Memory B cell (primary cell): Measurements from ENCODE around the gene ARL8B.
"Not testable (repeated sequence)": the region's sequence is repeated elsewhere in the genome, so short reads cannot be mapped to it uniquely, and the experiment has no call there.

Experiments used
- ATAC-seq: fragments of 150-1000 bp; cut with Tn5 transposase; 2 replicates; pipeline ENCODE4 v1.10.0; 2021; ENCODE audit warnings: low read depth, mild to moderate bottlenecking, moderate library complexity
- DNase-seq, 2 donors: peaks; one replicate each; pipeline ENCODE4 v3.0.0; 2022; ENCODE audit warnings: low spot score in 2 of 2
- H3K27ac Mint-ChIP-seq: one replicate; pipeline ENCODE4 v1.8.0; 2022; ENCODE audit warnings: mild to moderate bottlenecking, moderate library complexity, mixed read lengths
- H3K27me3 Mint-ChIP-seq: one replicate; pipeline ENCODE4 v1.8.0; 2022; ENCODE audit warnings: mixed read lengths
- H3K36me3 Mint-ChIP-seq: one replicate; pipeline ENCODE4 v1.8.0; 2022; ENCODE audit warnings: mild to moderate bottlenecking, mixed read lengths
- H3K4me1 Mint-ChIP-seq: one replicate; pipeline ENCODE4 v1.8.0; 2022; ENCODE audit warnings: mixed read lengths
- H3K4me3 Mint-ChIP-seq: one replicate; pipeline ENCODE4 v1.8.0; 2022; ENCODE audit warnings: mild to moderate bottlenecking, moderate library complexity, mixed read lengths
- H3K9me3 Mint-ChIP-seq: one replicate; pipeline ENCODE4 v1.8.0; 2022; ENCODE audit warnings: mixed read lengths

ARL8B gene

GRCh38 chr3:5170975-5171374 lies 48.9 kb downstream of the ARL8B start:
- no peaks in the 10 kb centered on the region for H3K9me3 Mint-ChIP-seq
- ATAC-seq (no peak), DNase-seq (no peak)
- peak overlapping the region; percentile 35 for H3K27ac Mint-ChIP-seq
- H3K27me3 Mint-ChIP-seq: no peaks in the 10 kb centered on the region
- H3K4me1 Mint-ChIP-seq: peaks cover 18% of the 10 kb centered on the region
- no peak overlapping the region for H3K4me3 Mint-ChIP-seq
- peaks cover 14% of the 10 kb centered on the region for H3K36me3 Mint-ChIP-seq

- DNase-seq: no peak
- Mint-ChIP-seq H3K27ac (no peak overlapping the region), H3K4me3 (no peak overlapping the region), H3K9me3 (no peaks in the 10 kb centered on the region), H3K36me3 (peaks cover 13% of the 10 kb centered on the region), H3K4me1 (peaks cover 12% of the 10 kb centered on the region), H3K27me3 (no peaks in the 10 kb centered on the region)
- ATAC-seq: no peak
Observed at GRCh38 chr3:5172018-5172417, 49.9 kb downstream of the ARL8B start.

- peaks cover 23% of the 10 kb centered on the region for H3K36me3 Mint-ChIP-seq
- not testable (repeated sequence) for ATAC-seq, H3K4me3 Mint-ChIP-seq, H3K27me3 Mint-ChIP-seq, H3K9me3 Mint-ChIP-seq, DNase-seq
- H3K4me1 Mint-ChIP-seq: peaks cover 34% of the 10 kb centered on the region
- H3K27ac Mint-ChIP-seq: peak overlapping the region; percentile 71
Observed at GRCh38 chr3:5179036-5179435, 56.9 kb downstream of the ARL8B start.

DNA sequence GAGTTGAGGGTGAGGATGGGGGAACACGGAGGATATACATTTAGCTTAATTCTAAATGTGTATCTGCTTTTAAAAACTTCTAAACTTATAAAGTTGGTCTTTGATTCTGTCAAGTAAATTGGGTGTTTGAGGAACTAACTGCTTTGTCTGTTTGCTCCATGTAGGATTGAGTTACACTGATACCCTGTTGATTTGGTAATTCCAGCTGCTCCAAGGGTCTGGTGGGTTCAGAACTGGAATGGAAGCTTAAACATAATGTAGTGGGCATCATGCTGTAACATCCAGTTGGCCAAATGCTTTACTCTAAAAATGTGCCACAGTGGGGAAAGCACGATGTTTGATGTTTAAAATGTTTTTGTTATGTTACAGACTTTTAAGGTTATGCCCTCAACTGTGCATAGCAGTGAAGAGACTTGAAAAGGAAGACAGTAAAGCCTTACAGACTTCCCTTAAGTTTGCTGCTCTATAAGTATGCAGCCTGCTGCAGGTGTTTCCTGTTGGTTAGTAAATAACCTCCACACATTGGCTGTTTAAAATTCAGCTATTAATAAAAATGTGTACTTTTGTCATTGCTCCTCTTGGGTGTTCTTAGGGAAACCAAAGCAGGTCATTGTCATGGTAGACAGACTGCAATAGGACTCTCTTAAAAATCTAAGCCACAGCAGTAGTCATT lies 59.5 kb downstream of the ARL8B start:
- Mint-ChIP-seq H3K27ac (peak overlapping the region; percentile 94), H3K27me3 (no peaks in the 10 kb centered on the region)

GRCh38 chr3:5183714-5184113 lies 61.6 kb downstream of the ARL8B start:
- not testable (repeated sequence) for DNase-seq, H3K4me3 Mint-ChIP-seq, ATAC-seq, H3K36me3 Mint-ChIP-seq, H3K9me3 Mint-ChIP-seq, H3K27me3 Mint-ChIP-seq
- H3K27ac Mint-ChIP-seq: peak overlapping the region; percentile 94
- H3K4me1 Mint-ChIP-seq: peaks cover 36% of the 10 kb centered on the region

More for the DNA sequence above, 59.5 kb downstream of the ARL8B start:
- Mint-ChIP-seq H3K9me3 (peaks cover 4% of the 10 kb centered on the region), H3K4me1 (peaks cover 46% of the 10 kb centered on the region), H3K36me3 (peaks cover 15% of the 10 kb centered on the region), H3K4me3 (peak overlapping the region; percentile 75)
- ATAC-seq: peak; percentile 93
- DNase-seq: peak in 1 of 2 donors; percentile 40

DNA sequence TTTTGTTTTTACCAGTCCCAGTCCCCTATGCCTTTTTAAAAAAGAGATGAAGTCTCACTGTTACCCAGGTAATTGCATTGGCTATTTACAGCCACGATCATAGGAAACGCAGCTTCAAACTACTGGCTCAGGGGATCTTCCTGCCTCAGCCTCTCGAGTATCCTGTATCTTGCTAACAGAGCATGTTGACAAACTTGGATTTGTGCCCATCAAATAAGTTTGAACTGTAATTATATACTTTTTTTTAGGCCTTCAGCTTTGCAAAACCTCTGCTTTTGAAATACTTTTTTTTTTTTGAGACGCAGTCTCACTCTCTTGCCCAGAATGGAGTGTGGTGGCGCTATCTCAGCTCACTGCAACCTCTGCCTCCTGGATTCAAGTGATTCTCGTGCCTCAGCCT lies 62.4 kb downstream of the ARL8B start:
- no peak overlapping the region for H3K27ac Mint-ChIP-seq
- H3K4me3 Mint-ChIP-seq: no peak overlapping the region
- peaks cover 30% of the 10 kb centered on the region for H3K4me1 Mint-ChIP-seq
- no peaks in the 10 kb centered on the region for H3K9me3 Mint-ChIP-seq
- peaks cover 6% of the 10 kb centered on the region for H3K36me3 Mint-ChIP-seq
- no peaks in the 10 kb centered on the region for H3K27me3 Mint-ChIP-seq
- DNase-seq (no peak), ATAC-seq (no peak)

DNA sequence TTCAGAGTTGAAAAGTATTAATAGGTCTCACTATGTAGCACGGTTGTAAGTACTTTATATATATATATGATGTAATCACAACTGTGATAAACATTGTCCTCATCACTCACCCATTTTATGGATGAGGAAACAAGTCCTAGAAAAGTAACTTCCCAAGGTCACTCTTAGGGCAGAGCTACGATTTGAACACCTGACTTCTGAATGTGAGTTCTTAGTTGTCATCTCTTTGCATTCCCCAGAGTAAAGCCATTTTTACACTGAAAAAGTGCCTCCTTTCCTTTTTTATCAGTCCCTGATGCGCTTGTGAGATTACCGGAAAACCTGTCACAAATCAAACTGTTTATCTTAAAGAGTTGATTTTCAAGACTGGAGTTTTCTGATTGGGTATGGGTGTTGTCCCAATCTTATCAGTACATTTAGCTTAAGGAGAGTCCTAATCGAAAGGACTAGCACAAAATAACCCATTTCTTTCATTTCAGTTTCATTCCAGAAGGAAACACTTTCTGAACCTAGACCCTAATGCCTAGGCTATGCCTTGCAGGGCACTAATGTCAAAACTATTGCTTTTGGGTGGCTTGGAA lies 63.1 kb downstream of the ARL8B start:
- ATAC-seq (no peak), DNase-seq (no peak)
- H3K9me3 Mint-ChIP-seq: no peaks in the 10 kb centered on the region
- H3K27ac Mint-ChIP-seq: no peak overlapping the region
- H3K4me1 Mint-ChIP-seq: peaks cover 30% of the 10 kb centered on the region
- H3K4me3 Mint-ChIP-seq: no peak overlapping the region
- H3K36me3 Mint-ChIP-seq: peaks cover 8% of the 10 kb centered on the region
- no peaks in the 10 kb centered on the region for H3K27me3 Mint-ChIP-seq

GRCh38 chr3:5186089-5186857 lies 64.2 kb downstream of the ARL8B start:
- peak overlapping the region; percentile 99 for H3K27ac Mint-ChIP-seq
- ATAC-seq (no peak), DNase-seq (no peak)
- H3K36me3 Mint-ChIP-seq: peaks cover 11% of the 10 kb centered on the region
- H3K4me1 Mint-ChIP-seq: peaks cover 30% of the 10 kb centered on the region
- H3K4me3 Mint-ChIP-seq: peak overlapping the region; percentile 94
- no peaks in the 10 kb centered on the region for H3K9me3 Mint-ChIP-seq
- H3K27me3 Mint-ChIP-seq: no peaks in the 10 kb centered on the region

- DNase-seq (no peak), ATAC-seq (no peak)
- peak overlapping the region; percentile 94 for H3K4me3 Mint-ChIP-seq
- peak overlapping the region; percentile 99 for H3K27ac Mint-ChIP-seq
- H3K4me1 Mint-ChIP-seq: peaks cover 30% of the 10 kb centered on the region
- H3K36me3 Mint-ChIP-seq: peaks cover 13% of the 10 kb centered on the region
- H3K9me3 Mint-ChIP-seq: no peaks in the 10 kb centered on the region
- H3K27me3 Mint-ChIP-seq: no peaks in the 10 kb centered on the region
Observed at GRCh38 chr3:5186858-5187155, 64.7 kb downstream of the ARL8B start.

GRCh38 chr3:5187156-5187919 lies 65.2 kb downstream of the ARL8B start, which contains the start of gene EDEM1:
TSS of gene EDEM1 (plus strand) at chr3:5187707. CDS start at chr3:5187806, 99 bp downstream.
- peak within 1 kb of the TSS; percentile 99 for H3K27ac Mint-ChIP-seq
- DNase-seq: peak; percentile 98
- ATAC-seq: peak; percentile 84
- H3K4me1 Mint-ChIP-seq: peaks cover 30% of the 10 kb centered on the region
- peaks cover 13% of the 10 kb centered on the region for H3K36me3 Mint-ChIP-seq
- H3K9me3 Mint-ChIP-seq: no peaks in the 10 kb centered on the region
- H3K4me3 Mint-ChIP-seq: peak within 1 kb of the TSS; percentile 99
- no peaks in the 10 kb centered on the region for H3K27me3 Mint-ChIP-seq

GRCh38 chr3:5187920-5188418 lies 65.9 kb downstream of the ARL8B start:
- peaks cover 15% of the 10 kb centered on the region for H3K36me3 Mint-ChIP-seq
- no peaks in the 10 kb centered on the region for H3K9me3 Mint-ChIP-seq
- H3K27ac Mint-ChIP-seq: peak overlapping the region; percentile 99
- no peaks in the 10 kb centered on the region for H3K27me3 Mint-ChIP-seq
- H3K4me1 Mint-ChIP-seq: peaks cover 36% of the 10 kb centered on the region
- H3K4me3 Mint-ChIP-seq: peak overlapping the region; percentile 99
- ATAC-seq (peak; percentile 21), DNase-seq (peak in 1 of 2 donors; percentile 54)

- ATAC-seq (peak; percentile 34), DNase-seq (peak; percentile 65)
- no peaks in the 10 kb centered on the region for H3K27me3 Mint-ChIP-seq
- peaks cover 15% of the 10 kb centered on the region for H3K36me3 Mint-ChIP-seq
- H3K4me3 Mint-ChIP-seq: peak overlapping the region; percentile 99
- H3K9me3 Mint-ChIP-seq: no peaks in the 10 kb centered on the region
- H3K27ac Mint-ChIP-seq: peak overlapping the region; percentile 99
- peaks cover 35% of the 10 kb centered on the region for H3K4me1 Mint-ChIP-seq
Observed at GRCh38 chr3:5188419-5189221, 66.5 kb downstream of the ARL8B start.

DNA sequence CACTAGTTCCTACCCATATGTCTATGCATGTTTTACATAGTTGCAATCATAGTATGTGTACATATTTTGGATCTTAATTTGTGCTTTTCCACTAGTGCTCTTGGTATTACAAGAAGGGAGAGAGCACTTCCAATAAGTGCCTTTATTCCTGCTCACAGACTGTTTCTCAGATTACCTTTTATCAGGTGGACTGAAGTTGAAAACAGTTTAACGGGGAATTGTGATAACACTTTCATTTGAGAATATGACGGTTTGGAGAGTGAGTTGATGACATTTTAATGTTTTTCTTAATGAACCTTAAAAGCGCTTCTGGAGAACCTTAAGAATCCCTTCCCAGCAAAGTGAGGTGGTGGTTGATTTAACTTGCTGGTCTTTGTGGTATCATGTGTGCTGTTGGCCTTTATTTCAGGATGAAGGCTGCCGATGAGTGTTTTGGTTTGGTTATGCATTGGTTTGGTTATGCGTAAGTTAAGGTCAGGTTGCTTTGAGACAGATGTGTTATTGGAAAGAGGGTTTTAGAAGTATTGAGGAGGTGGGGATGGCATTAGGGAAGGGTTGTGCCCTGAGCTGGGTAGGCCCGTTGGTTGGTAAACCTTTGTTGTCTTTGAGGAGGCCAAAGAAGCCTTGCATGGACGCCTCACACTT lies 68.2 kb downstream of the ARL8B start:
- DNase-seq (no peak), ATAC-seq (no peak)
- no peaks in the 10 kb centered on the region for H3K27me3 Mint-ChIP-seq
- H3K9me3 Mint-ChIP-seq: no peaks in the 10 kb centered on the region
- peaks cover 25% of the 10 kb centered on the region for H3K36me3 Mint-ChIP-seq
- peak overlapping the region; percentile 99 for H3K27ac Mint-ChIP-seq
- peaks cover 46% of the 10 kb centered on the region for H3K4me1 Mint-ChIP-seq
- H3K4me3 Mint-ChIP-seq: peak overlapping the region; percentile 99
